Measurements from ENCODE around the gene ZNF764. TPM values are rescaled to one million over a fixed set of nuclear protein-coding genes. Genes with fewer than 3 reads are reported as not detected.

Gene ZNF764
- total RNA-seq, 1 experiment from 2014 or later, result 9.1 TPM

GRCh38 chr16:30539000-30539964 lies 18.9 kb downstream of the ZNF764 start:
- no peak for DNase-seq (ENCODE audit: low read depth, low spot score)
- no peaks in the 10 kb centered on the region for H4K20me1 ChIP-seq (ENCODE audit: insufficient read depth)
- no peak overlapping the region for H3K4me2 ChIP-seq (ENCODE audit: low read length)
- intact Hi-C loops (cut with micrococcal nuclease), result no loop called here
- no peak overlapping the region for H2AFZ ChIP-seq (ENCODE audit: low read depth, low read length, poor library complexity, severe bottlenecking)
- H3K27ac ChIP-seq (ENCODE audit: low read depth, low read length), result no peak overlapping the region
- no peak overlapping the region for H3K4me3 ChIP-seq (replicated peaks in 1 of 2; ENCODE audit: low read depth in 1 of 2, low read length in 2 of 2)
- TF ChIP-seq ELF1 (IDR thresholded peaks at IDR 0.05; ENCODE audit: borderline replicate concordance, low read depth) (no peak), YY1 (IDR thresholded peaks at IDR 0.05; ENCODE audit: extremely low read depth, insufficient replicate concordance, low read depth, low read length) (no peak), SP1 (IDR thresholded peaks at IDR 0.05; ENCODE audit: low read depth) (no peak), POLR2AphosphoS5 (IDR thresholded peaks at IDR 0.05; ENCODE audit: low read depth, low read length) (no peak), EGR1 (IDR thresholded peaks at IDR 0.05; ENCODE audit: low read depth) (no peak), JUND (IDR thresholded peaks at IDR 0.05) (no peak), ZFX (IDR thresholded peaks at IDR 0.05) (no peak), FOSL1 (IDR thresholded peaks at IDR 0.05; ENCODE audit: low read depth) (no peak), ZNF274 (IDR thresholded peaks at IDR 0.05; ENCODE audit: low read depth, low read length) (no peak), EZH2phosphoT487 (IDR thresholded peaks at IDR 0.05; ENCODE audit: borderline replicate concordance) (no peak), RAD21 (IDR thresholded peaks at IDR 0.05; ENCODE audit: low read depth) (no peak), CBX3 (IDR thresholded peaks at IDR 0.05; ENCODE audit: low read depth) (no peak), MAX (IDR thresholded peaks at IDR 0.05) (no peak), CEBPB (IDR thresholded peaks at IDR 0.05; ENCODE audit: low read depth) (no peak), SRF (IDR thresholded peaks at IDR 0.05; ENCODE audit: low read depth) (no peak), EZH2 (IDR thresholded peaks at IDR 0.05) (no peak), POLR2A (IDR thresholded peaks at IDR 0.05; ENCODE audit: borderline replicate concordance, extremely low read depth, insufficient read depth, insufficient read length) (no peak)
- TF ChIP-seq, protein P1, sequence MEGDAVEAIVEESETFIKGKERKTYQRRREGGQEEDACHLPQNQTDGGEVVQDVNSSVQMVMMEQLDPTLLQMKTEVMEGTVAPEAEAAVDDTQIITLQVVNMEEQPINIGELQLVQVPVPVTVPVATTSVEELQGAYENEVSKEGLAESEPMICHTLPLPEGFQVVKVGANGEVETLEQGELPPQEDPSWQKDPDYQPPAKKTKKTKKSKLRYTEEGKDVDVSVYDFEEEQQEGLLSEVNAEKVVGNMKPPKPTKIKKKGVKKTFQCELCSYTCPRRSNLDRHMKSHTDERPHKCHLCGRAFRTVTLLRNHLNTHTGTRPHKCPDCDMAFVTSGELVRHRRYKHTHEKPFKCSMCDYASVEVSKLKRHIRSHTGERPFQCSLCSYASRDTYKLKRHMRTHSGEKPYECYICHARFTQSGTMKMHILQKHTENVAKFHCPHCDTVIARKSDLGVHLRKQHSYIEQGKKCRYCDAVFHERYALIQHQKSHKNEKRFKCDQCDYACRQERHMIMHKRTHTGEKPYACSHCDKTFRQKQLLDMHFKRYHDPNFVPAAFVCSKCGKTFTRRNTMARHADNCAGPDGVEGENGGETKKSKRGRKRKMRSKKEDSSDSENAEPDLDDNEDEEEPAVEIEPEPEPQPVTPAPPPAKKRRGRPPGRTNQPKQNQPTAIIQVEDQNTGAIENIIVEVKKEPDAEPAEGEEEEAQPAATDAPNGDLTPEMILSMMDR (IDR thresholded peaks at IDR 0.05 in 2 of 3, conservative IDR thresholded peaks at IDR 0.05 in 1 of 3; ENCODE audit: borderline replicate concordance in 1 of 3, insufficient read depth in 1 of 3, low read depth in 2 of 3, low read length in 2 of 3), result no peak
- TF ChIP-seq, protein P2, sequence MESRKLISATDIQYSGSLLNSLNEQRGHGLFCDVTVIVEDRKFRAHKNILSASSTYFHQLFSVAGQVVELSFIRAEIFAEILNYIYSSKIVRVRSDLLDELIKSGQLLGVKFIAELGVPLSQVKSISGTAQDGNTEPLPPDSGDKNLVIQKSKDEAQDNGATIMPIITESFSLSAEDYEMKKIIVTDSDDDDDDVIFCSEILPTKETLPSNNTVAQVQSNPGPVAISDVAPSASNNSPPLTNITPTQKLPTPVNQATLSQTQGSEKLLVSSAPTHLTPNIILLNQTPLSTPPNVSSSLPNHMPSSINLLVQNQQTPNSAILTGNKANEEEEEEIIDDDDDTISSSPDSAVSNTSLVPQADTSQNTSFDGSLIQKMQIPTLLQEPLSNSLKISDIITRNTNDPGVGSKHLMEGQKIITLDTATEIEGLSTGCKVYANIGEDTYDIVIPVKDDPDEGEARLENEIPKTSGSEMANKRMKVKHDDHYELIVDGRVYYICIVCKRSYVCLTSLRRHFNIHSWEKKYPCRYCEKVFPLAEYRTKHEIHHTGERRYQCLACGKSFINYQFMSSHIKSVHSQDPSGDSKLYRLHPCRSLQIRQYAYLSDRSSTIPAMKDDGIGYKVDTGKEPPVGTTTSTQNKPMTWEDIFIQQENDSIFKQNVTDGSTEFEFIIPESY (IDR thresholded peaks at IDR 0.05; ENCODE audit: extremely low read depth, insufficient replicate concordance, low read length), result no peak
- TF ChIP-seq, protein P3, sequence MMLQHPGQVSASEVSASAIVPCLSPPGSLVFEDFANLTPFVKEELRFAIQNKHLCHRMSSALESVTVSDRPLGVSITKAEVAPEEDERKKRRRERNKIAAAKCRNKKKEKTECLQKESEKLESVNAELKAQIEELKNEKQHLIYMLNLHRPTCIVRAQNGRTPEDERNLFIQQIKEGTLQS (IDR thresholded peaks at IDR 0.05), result no peak
- H3K79me2 ChIP-seq (ENCODE audit: insufficient read depth, low read length), result no peaks in the 10 kb centered on the region; the same call in 1 of the 2 replicates
- H3K9ac ChIP-seq (ENCODE audit: low read length), result no peak overlapping the region
- no peak for ATAC-seq
- RAD21 ChIA-PET (ENCODE audit: low non-redundant PET in 1 of 2, low total read pairs in 2 of 2, uncharacterized antibody in 2 of 2, unreplicated experiment in 2 of 2), result no interaction called here
- POLR2A ChIA-PET, result no interaction called here
- no peaks in the 10 kb centered on the region for H3K9me3 ChIP-seq (ENCODE audit: control insufficient read depth in 1 of 2, insufficient read depth in 1 of 2, low read depth in 1 of 2, low read length in 2 of 2)
- CTCF ChIA-PET, result interaction anchor here (1.5 kb wide), 1 partner anchor 109 kb away, joined by 3 read pairs; the partner anchor contains the start of gene DCTPP1
- no peaks in the 10 kb centered on the region for H3K9me2 ChIP-seq (ENCODE audit: insufficient read depth)
- BruUV-seq (replicated peaks), result no TSS peak
- peaks cover 4 to 31% of the 10 kb centered on the region in 2 experiments; a peak in 3 of 4 replicates for H3K4me1 ChIP-seq (ENCODE audit: control insufficient read depth in 1 of 2, insufficient read depth in 2 of 2, low read length in 2 of 2)
- H3K36me3 ChIP-seq (ENCODE audit: control insufficient read depth in 1 of 2, insufficient read depth in 2 of 2, low read length in 2 of 2), result no peaks in the 10 kb centered on the region
- no peaks in the 10 kb centered on the region for H3K27me3 ChIP-seq (ENCODE audit: insufficient read depth, low read length)

All from HCT116 (cell line).